ENCODE results near the gene MAGI2. TPM values are rescaled to one million over a fixed set of nuclear protein-coding genes. Genes with fewer than 3 reads are reported as not detected.
A peak's percentile ranks its signal among the peaks of the same experiment; 100 is the strongest.

Gene MAGI2
- total RNA-seq, 1 experiment from 2014 or later, result 0.22 TPM

DNA sequence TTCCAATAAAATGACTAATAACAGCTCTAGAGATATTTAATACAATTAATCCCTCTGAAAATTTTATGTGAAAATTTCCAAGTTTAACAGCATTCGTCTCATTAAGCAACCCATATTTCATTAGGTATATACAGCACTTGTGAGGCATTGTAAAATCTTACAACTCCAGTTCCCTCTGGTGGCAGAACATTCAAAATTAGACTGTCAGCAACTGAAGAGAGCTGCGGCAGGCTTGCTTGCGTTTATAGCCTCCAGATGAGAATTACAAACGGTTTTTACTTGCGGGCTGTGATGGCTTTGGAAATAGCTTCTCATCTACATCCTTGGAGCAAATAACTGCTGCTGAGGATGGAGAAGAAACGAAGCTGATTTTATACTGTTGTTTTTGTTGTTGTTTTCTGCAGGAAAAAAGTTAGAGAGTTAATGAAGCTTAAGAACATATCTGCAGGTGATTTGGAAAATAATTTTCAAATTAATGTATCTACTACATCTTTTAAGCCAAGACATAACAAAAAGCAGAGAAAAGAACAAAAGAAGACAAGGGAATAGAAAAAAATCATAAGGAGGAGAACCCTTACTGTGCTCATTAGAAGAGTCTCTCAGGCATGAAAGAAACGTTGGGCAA lies 171.3 kb downstream of the MAGI2 start:
- H3K9ac ChIP-seq (ENCODE audit: low read length), result no peak overlapping the region
- H3K4me2 ChIP-seq (ENCODE audit: low read length), result peak overlapping the region; percentile 13
- no peak overlapping the region for H3K4me3 ChIP-seq (replicated peaks in 1 of 2; ENCODE audit: low read depth in 1 of 2, low read length in 2 of 2)

DNA sequence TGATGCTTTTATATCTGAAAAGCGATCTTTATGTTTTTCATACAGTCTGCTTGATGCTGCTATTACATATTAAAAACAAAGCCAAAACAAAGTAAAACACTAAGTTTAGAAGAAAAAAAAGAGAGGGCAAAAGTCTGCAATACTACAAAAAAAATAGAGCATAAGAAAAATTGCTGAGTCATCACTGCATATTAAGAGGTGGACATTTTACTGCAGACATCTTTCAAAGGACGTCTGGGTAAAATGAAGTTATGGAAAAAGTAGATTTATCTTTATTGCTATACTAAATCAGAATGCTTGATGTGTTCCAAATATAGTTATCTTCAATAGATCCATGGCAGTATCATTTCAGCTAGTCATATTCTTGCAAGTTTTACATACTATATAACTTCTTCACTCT lies 172.0 kb downstream of the MAGI2 start:
- no TSS peak for BruUV-seq (replicated peaks)
- Histone ChIP-seq H3K9me3 (ENCODE audit: control insufficient read depth in 1 of 2, insufficient read depth in 1 of 2, low read depth in 1 of 2, low read length in 2 of 2) (no peaks in the 10 kb centered on the region), H4K20me1 (ENCODE audit: insufficient read depth) (no peaks in the 10 kb centered on the region), H3K4me2 (ENCODE audit: low read length) (no peak overlapping the region), H3K4me3 (replicated peaks in 1 of 2; ENCODE audit: low read depth in 1 of 2, low read length in 2 of 2) (no peak overlapping the region), H3K9me2 (ENCODE audit: insufficient read depth) (no peaks in the 10 kb centered on the region), H3K9ac (ENCODE audit: low read length) (no peak overlapping the region), H2AFZ (ENCODE audit: low read depth, low read length, poor library complexity, severe bottlenecking) (peak overlapping the region; percentile 71), H3K27ac (ENCODE audit: low read depth, low read length) (no peak overlapping the region), H3K27me3 (ENCODE audit: insufficient read depth, low read length) (no peaks in the 10 kb centered on the region), H3K36me3 (ENCODE audit: control insufficient read depth in 1 of 2, insufficient read depth in 2 of 2, low read length in 2 of 2) (no peaks in the 10 kb centered on the region), H3K4me1 (ENCODE audit: control insufficient read depth in 1 of 2, insufficient read depth in 2 of 2, low read length in 2 of 2) (peaks cover 8 to 13% of the 10 kb centered on the region in 2 experiments; a peak in 2 of 4 replicates), H3K79me2 (ENCODE audit: insufficient read depth, low read length) (no peaks in the 10 kb centered on the region)
- no peak for TF ChIP-seq ZNF274 (IDR thresholded peaks at IDR 0.05; ENCODE audit: low read depth, low read length)
- ChIA-PET POLR2A (interaction anchor here (0.7 kb wide), 1 partner anchor 21 kb away, joined by 3 read pairs; no protein-coding TSS in a partner anchor), CTCF (interaction anchor here (1.2 to 2.2 kb wide), 3 partner anchors 10 to 461 kb away, joined by 3 to 16 read pairs (median 4); no protein-coding TSS in a partner anchor), RAD21 (ENCODE audit: low non-redundant PET in 1 of 2, low total read pairs in 2 of 2, uncharacterized antibody in 2 of 2, unreplicated experiment in 2 of 2) (no interaction called here)
- ATAC-seq (no peak), DNase-seq (ENCODE audit: low read depth, low spot score) (no peak)
- intact Hi-C loops (cut with micrococcal nuclease), result loop anchor here (5.0 kb wide), 1 partner anchor 461 kb away; no protein-coding TSS in a partner anchor

More for the DNA sequence above, 171.3 kb downstream of the MAGI2 start:
- DNase-seq (ENCODE audit: low read depth, low spot score) (peak; percentile 35), ATAC-seq (peak; percentile 76)
- H3K27ac ChIP-seq (ENCODE audit: low read depth, low read length), result no peak overlapping the region
- no peaks in the 10 kb centered on the region for H3K36me3 ChIP-seq (ENCODE audit: control insufficient read depth in 1 of 2, insufficient read depth in 2 of 2, low read length in 2 of 2)
- H3K4me1 ChIP-seq (ENCODE audit: control insufficient read depth in 1 of 2, insufficient read depth in 2 of 2, low read length in 2 of 2), result peaks cover 8 to 13% of the 10 kb centered on the region in 2 experiments; a peak in 2 of 4 replicates
- no peaks in the 10 kb centered on the region for H3K79me2 ChIP-seq (ENCODE audit: insufficient read depth, low read length)
- H2AFZ ChIP-seq (ENCODE audit: low read depth, low read length, poor library complexity, severe bottlenecking), result peak overlapping the region; percentile 71
- H4K20me1 ChIP-seq (ENCODE audit: insufficient read depth), result no peaks in the 10 kb centered on the region
- H3K27me3 ChIP-seq (ENCODE audit: insufficient read depth, low read length), result no peaks in the 10 kb centered on the region
- H3K9me3 ChIP-seq (ENCODE audit: control insufficient read depth in 1 of 2, insufficient read depth in 1 of 2, low read depth in 1 of 2, low read length in 2 of 2), result no peaks in the 10 kb centered on the region
- CTCF ChIA-PET, result interaction anchor here (0.6 to 2.2 kb wide), 4 partner anchors 10 to 765 kb away, joined by 3 to 16 read pairs (median 4); no protein-coding TSS in a partner anchor
- intact Hi-C loops (cut with micrococcal nuclease), result loop anchor here (5.0 kb wide), 1 partner anchor 460 kb away; no protein-coding TSS in a partner anchor
- H3K9me2 ChIP-seq (ENCODE audit: insufficient read depth), result no peaks in the 10 kb centered on the region
- RAD21 ChIA-PET (ENCODE audit: low non-redundant PET in 1 of 2, low total read pairs in 2 of 2, uncharacterized antibody in 2 of 2, unreplicated experiment in 2 of 2), result no interaction called here
- no TSS peak for BruUV-seq (replicated peaks)
- POLR2A ChIA-PET, result no interaction called here
- TF ChIP-seq CEBPB (IDR thresholded peaks at IDR 0.05; ENCODE audit: low read depth) (peak; percentile 49), RAD21 (IDR thresholded peaks at IDR 0.05; ENCODE audit: low read depth) (peak; percentile 43), FOSL1 (IDR thresholded peaks at IDR 0.05; ENCODE audit: low read depth) (no peak)
- TF ChIP-seq, protein P1, sequence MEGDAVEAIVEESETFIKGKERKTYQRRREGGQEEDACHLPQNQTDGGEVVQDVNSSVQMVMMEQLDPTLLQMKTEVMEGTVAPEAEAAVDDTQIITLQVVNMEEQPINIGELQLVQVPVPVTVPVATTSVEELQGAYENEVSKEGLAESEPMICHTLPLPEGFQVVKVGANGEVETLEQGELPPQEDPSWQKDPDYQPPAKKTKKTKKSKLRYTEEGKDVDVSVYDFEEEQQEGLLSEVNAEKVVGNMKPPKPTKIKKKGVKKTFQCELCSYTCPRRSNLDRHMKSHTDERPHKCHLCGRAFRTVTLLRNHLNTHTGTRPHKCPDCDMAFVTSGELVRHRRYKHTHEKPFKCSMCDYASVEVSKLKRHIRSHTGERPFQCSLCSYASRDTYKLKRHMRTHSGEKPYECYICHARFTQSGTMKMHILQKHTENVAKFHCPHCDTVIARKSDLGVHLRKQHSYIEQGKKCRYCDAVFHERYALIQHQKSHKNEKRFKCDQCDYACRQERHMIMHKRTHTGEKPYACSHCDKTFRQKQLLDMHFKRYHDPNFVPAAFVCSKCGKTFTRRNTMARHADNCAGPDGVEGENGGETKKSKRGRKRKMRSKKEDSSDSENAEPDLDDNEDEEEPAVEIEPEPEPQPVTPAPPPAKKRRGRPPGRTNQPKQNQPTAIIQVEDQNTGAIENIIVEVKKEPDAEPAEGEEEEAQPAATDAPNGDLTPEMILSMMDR (IDR thresholded peaks at IDR 0.05 in 2 of 3, conservative IDR thresholded peaks at IDR 0.05 in 1 of 3; ENCODE audit: borderline replicate concordance in 1 of 3, insufficient read depth in 1 of 3, low read depth in 2 of 3, low read length in 2 of 3), result peak; percentile 36 to 47 (median 40); a peak in 4 of 6 replicates
